GM23338 (cell line): Measurements from ENCODE around the gene CTNNA3. TPM values are rescaled to one million over a fixed set of nuclear protein-coding genes. Genes with fewer than 3 reads are reported as not detected.

ENCODE experiments used
- ATAC-seq: fragments of 200-7000 bp; cut with Tn5 transposase; 3 replicates; pipeline ENCODE4 v1.9.1; 2020
- DNase-seq: peaks from one replicate; pipeline ENCODE4 v3.0.0-alpha.2; 2015; ENCODE audit warnings: low spot score
- H2AFZ ChIP-seq: fragments of 200-600 bp; sonication (generic); 2 replicates; pipeline ENCODE4 v1.8.0; 2016; ENCODE audit warnings: antibody characterized with exemption, mild to moderate bottlenecking, moderate library complexity
- H3F3A ChIP-seq: fragments of 200-600 bp; sonication (generic); replicated peaks from 2 replicates; pipeline ENCODE4 v1.8.0; 2017; ENCODE audit warnings: antibody characterized with exemption, mixed run types, low read depth
- H3K27ac ChIP-seq: fragments of 200-600 bp; sonication (generic); 2 replicates; pipeline ENCODE4 v1.6.1; 2016; ENCODE audit warnings: low read depth
- H3K27me3 ChIP-seq: fragments of 200-600 bp; sonication (generic); 2 replicates; pipeline ENCODE4 v1.8.0; 2016; ENCODE audit warnings: mild to moderate bottlenecking, mixed run types, moderate library complexity; ENCODE audit not compliant: insufficient read depth
- H3K36me3 ChIP-seq: fragments of 200-600 bp; sonication (generic); 2 replicates; pipeline ENCODE4 v1.8.0; 2016; ENCODE audit warnings: mild to moderate bottlenecking; ENCODE audit not compliant: insufficient read depth
- H3K4me1 ChIP-seq: fragments of 200-600 bp; sonication (generic); 2 replicates; pipeline ENCODE4 v1.8.0; 2016; ENCODE audit warnings: mild to moderate bottlenecking, moderate library complexity; ENCODE audit not compliant: insufficient read depth
- H3K4me2 ChIP-seq: fragments of 200-600 bp; sonication (generic); 2 replicates; pipeline ENCODE4 v1.7.1; 2017; ENCODE audit warnings: mixed run types
- H3K4me3 ChIP-seq: fragments of 200-600 bp; sonication (generic); 2 replicates; pipeline ENCODE4 v1.6.1; 2016; ENCODE audit warnings: mixed run types
- H3K79me2 ChIP-seq: fragments of 200-600 bp; sonication (generic); replicated peaks from 2 replicates; pipeline ENCODE4 v1.8.0; 2017; ENCODE audit warnings: mild to moderate bottlenecking; ENCODE audit not compliant: insufficient read depth
- H3K9me2 ChIP-seq: fragments of 200-600 bp; sonication (generic); 2 replicates; pipeline ENCODE4 v1.8.0; 2017; ENCODE audit not compliant: insufficient read depth
- H4K20me1 ChIP-seq: fragments of 200-600 bp; sonication (generic); replicated peaks from 2 replicates; pipeline ENCODE4 v1.8.0; 2017; ENCODE audit warnings: mild to moderate bottlenecking; ENCODE audit not compliant: insufficient read depth
- H3K27ac Mint-ChIP-seq: 2 replicates; pipeline ENCODE4 v1.8.0; 2020; ENCODE audit warnings: inconsistent platforms, mild to moderate bottlenecking, moderate library complexity, mixed read lengths
- H3K27me3 Mint-ChIP-seq: 3 replicates; pipeline ENCODE4 v1.8.0; 2022; ENCODE audit warnings: low read depth, mild to moderate bottlenecking, moderate library complexity, mixed read lengths, inconsistent platforms; ENCODE audit not compliant: insufficient read depth, poor library complexity
- H3K36me3 Mint-ChIP-seq: 3 replicates; pipeline ENCODE4 v1.8.0; 2021; ENCODE audit warnings: low read depth, mild to moderate bottlenecking, inconsistent platforms, moderate library complexity, mixed read lengths
- H3K4me1 Mint-ChIP-seq: 3 replicates; pipeline ENCODE4 v1.8.0; 2020; ENCODE audit warnings: mild to moderate bottlenecking, inconsistent platforms, mixed read lengths
- H3K4me3 Mint-ChIP-seq: 3 replicates; pipeline ENCODE4 v1.8.0; 2021; ENCODE audit warnings: moderate library complexity, mild to moderate bottlenecking, inconsistent platforms, mixed read lengths
- H3K9me3 Mint-ChIP-seq: 3 replicates; pipeline ENCODE4 v1.8.0; 2020; ENCODE audit warnings: moderate library complexity, mild to moderate bottlenecking, inconsistent platforms, mixed read lengths
- CREB1 ChIP-seq: fragments of 250-450 bp; sonication (Bioruptor Pico); IDR thresholded peaks from 2 replicates; pipeline ENCODE4 v1.5.0; 2020; ENCODE audit warnings: low read depth, mild to moderate bottlenecking, moderate library complexity
- CTCF ChIP-seq, 2 experiments: fragments of 200-600 bp in 1 of 2; sonication (generic) in 1 of 2; conservative IDR thresholded peaks; 2 replicates each; pipeline versions ENCODE4 v1.5.1 to v1.6.1; 2016 to 2017; ENCODE audit warnings: antibody characterized with exemption in 2 of 2, low read depth in 2 of 2, mild to moderate bottlenecking in 2 of 2, moderate library complexity in 1 of 2
- ETS1 ChIP-seq: IDR thresholded peaks from 2 replicates; pipeline ENCODE4 v1.6.1; 2016; ENCODE audit warnings: antibody characterized with exemption
- EZH2phosphoT487 ChIP-seq: fragments of 200-600 bp; sonication (generic); IDR thresholded peaks from one replicate; pipeline ENCODE4 v1.8.1; 2018; ENCODE audit warnings: antibody characterized with exemption; ENCODE audit not compliant: unreplicated experiment
- JUNB ChIP-seq: IDR thresholded peaks from one replicate; pipeline ENCODE4 v1.6.1; 2016; ENCODE audit warnings: antibody characterized with exemption; ENCODE audit not compliant: unreplicated experiment
- NANOG ChIP-seq: IDR thresholded peaks from 2 replicates; pipeline ENCODE4 v1.6.1; 2016; ENCODE audit warnings: antibody characterized with exemption, borderline replicate concordance
- POLR2AphosphoS5 ChIP-seq: IDR thresholded peaks from 2 replicates; pipeline ENCODE4 v1.6.1; 2016; ENCODE audit warnings: antibody characterized with exemption, low read depth
- STAT1 ChIP-seq: IDR thresholded peaks from one replicate; pipeline ENCODE4 v1.6.1; 2016; ENCODE audit warnings: antibody characterized with exemption; ENCODE audit not compliant: unreplicated experiment
- ZNF114 ChIP-seq: fragments of 250-450 bp; sonication (Bioruptor Pico); IDR thresholded peaks from 2 replicates; pipeline ENCODE4 v1.5.0; 2020; ENCODE audit warnings: mild to moderate bottlenecking, moderate library complexity
- ZNF331 ChIP-seq: fragments of 250-450 bp; sonication (Bioruptor Pico); IDR thresholded peaks from 2 replicates; pipeline ENCODE4 v1.5.0; 2020; ENCODE audit warnings: low read depth, mild to moderate bottlenecking, moderate library complexity
- polyA plus RNA-seq: library from polyadenylated mRNA; unstranded; fragments of >200 nt; fragmentation: Nextera tagmentation; extraction: Ambion mirVana; gene quantifications from 2 replicates; pipeline ENCODE4 v1.2.1, GENCODE V29; 2016
- total RNA-seq: library from RNA; depleted of rRNA; stranded (reverse); fragments of >200 nt; shearing (Covaris generic); gene quantifications from 2 replicates; pipeline ENCODE4 v1.2.3, GENCODE V29; 2014
- TF ChIP-seq, protein P1 (sequence below): IDR thresholded peaks from one replicate; pipeline ENCODE4 v1.6.1; 2018; ENCODE audit warnings: antibody characterized with exemption; ENCODE audit not compliant: unreplicated experiment

Gene CTNNA3
- total and polyA plus RNA-seq, 2 experiments from 2014 or later: 0.71 to 3.3 TPM

GRCh38 chr10:65940816-65941662, 1755.0 kb downstream of the CTNNA3 start (continued):
- no peak for TF ChIP-seq CTCF (conservative IDR thresholded peaks at IDR 0.05; ENCODE audit: low read depth in 2 of 2)
- no peak for TF ChIP-seq JUNB
- TF ChIP-seq, protein P1, sequence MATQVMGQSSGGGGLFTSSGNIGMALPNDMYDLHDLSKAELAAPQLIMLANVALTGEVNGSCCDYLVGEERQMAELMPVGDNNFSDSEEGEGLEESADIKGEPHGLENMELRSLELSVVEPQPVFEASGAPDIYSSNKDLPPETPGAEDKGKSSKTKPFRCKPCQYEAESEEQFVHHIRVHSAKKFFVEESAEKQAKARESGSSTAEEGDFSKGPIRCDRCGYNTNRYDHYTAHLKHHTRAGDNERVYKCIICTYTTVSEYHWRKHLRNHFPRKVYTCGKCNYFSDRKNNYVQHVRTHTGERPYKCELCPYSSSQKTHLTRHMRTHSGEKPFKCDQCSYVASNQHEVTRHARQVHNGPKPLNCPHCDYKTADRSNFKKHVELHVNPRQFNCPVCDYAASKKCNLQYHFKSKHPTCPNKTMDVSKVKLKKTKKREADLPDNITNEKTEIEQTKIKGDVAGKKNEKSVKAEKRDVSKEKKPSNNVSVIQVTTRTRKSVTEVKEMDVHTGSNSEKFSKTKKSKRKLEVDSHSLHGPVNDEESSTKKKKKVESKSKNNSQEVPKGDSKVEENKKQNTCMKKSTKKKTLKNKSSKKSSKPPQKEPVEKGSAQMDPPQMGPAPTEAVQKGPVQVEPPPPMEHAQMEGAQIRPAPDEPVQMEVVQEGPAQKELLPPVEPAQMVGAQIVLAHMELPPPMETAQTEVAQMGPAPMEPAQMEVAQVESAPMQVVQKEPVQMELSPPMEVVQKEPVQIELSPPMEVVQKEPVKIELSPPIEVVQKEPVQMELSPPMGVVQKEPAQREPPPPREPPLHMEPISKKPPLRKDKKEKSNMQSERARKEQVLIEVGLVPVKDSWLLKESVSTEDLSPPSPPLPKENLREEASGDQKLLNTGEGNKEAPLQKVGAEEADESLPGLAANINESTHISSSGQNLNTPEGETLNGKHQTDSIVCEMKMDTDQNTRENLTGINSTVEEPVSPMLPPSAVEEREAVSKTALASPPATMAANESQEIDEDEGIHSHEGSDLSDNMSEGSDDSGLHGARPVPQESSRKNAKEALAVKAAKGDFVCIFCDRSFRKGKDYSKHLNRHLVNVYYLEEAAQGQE: no peak
- no peak for TF ChIP-seq CREB1 (CRISPR knock-in tag)
- TF ChIP-seq STAT1: no peak
- no peak for TF ChIP-seq POLR2AphosphoS5
- TF ChIP-seq NANOG: no peak
- no peak for TF ChIP-seq ZNF114 (CRISPR knock-in tag)
- no peak for TF ChIP-seq ZNF331
- no peak for TF ChIP-seq ETS1
- TF ChIP-seq EZH2phosphoT487: no peak

- H3K4me2 ChIP-seq: no peak overlapping the region
- no peak overlapping the region for H3K27ac Mint-ChIP-seq
- H2AFZ ChIP-seq: no peak overlapping the region
- no peaks in the 10 kb centered on the region for H3K79me2 ChIP-seq
- H3K4me1 Mint-ChIP-seq: no peaks in the 10 kb centered on the region; the same call in 2 of the 3 replicates
- no peaks in the 10 kb centered on the region for H3K27me3 Mint-ChIP-seq
- no peak overlapping the region for H3K4me3 ChIP-seq
- no peaks in the 10 kb centered on the region for H3F3A ChIP-seq
- no peaks in the 10 kb centered on the region for H3K36me3 Mint-ChIP-seq
- H3K27ac ChIP-seq: no peak overlapping the region
- H3K4me3 Mint-ChIP-seq: no peak overlapping the region
- no peaks in the 10 kb centered on the region for H3K4me1 ChIP-seq
- ATAC-seq (no peak), DNase-seq (no peak)
- no peaks in the 10 kb centered on the region for H3K9me2 ChIP-seq
- H3K9me3 Mint-ChIP-seq: no peaks in the 10 kb centered on the region
- H3K27me3 ChIP-seq: no peaks in the 10 kb centered on the region
- H4K20me1 ChIP-seq: no peaks in the 10 kb centered on the region
- no peaks in the 10 kb centered on the region for H3K36me3 ChIP-seq
- no peak for TF ChIP-seq CTCF (conservative IDR thresholded peaks at IDR 0.05; ENCODE audit: low read depth in 2 of 2)
- no peak for TF ChIP-seq ZNF114 (CRISPR knock-in tag)
- TF ChIP-seq EZH2phosphoT487: no peak
Measured at GRCh38 chr10:65940105-65940504, 1755.9 kb downstream of the CTNNA3 start.
